ENCODE results near the gene VIT.
"Not testable (repeated sequence)": the region's sequence is repeated elsewhere in the genome, so short reads cannot be mapped to it uniquely, and the experiment has no call there.

VIT gene

DNA sequence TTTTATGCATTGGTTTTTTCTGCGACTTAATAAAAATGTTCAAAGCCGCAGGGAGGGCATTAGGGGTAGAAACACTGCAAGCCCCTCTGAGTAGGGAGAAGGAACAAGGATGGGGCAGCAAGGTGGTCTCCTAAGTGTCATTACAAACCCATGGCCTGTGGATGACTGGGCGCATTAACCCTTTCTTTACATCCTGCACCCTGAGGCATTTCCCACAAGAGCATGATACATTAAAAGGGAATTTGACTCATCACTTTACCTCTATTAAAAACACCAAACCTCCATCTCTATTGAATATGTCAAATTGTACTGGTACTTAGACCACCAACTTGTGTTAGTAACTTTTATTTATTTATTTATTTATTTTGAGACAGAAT lies 112.5 kb downstream of the VIT start:
- FAIRE-seq: no peak

DNA sequence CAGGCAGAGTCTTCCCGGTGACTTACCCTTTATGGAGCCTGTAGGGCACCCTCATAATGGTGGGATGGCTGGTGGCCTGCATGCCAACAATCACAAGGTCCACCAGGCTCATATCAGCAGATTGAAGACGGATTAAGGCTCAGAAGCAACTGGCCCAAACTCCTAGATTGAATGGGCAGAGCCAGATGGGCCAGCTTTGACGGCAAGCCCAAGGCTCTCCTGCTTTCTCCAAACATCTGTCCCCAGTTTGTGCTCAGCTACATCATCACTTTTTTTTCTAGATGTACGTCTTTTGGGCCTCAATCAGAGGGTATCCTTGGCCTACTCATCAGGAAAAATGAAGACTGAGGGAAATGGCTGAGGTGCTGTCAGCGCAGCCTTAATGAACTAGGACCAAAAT lies 114.6 kb downstream of the VIT start:
- no peak for FAIRE-seq

DNA sequence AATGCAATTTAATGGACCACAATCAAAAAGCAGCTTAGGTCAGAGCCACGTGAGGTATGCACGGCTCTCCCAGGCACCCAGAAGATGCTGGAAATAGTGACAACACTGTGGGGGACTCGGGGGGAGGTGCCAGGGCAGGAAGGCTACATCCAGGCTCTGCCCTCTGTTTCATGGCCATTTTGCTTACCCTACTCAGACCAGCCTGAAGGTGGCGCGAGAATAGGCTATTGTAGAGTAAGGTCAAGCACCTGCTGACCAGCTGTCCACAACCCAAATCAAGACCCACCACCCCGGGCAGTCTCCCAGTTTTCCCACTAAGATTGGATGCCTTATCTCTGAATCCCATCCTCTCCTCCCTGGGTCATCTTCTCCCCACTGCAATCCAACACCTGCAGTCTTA lies 115.7 kb downstream of the VIT start:
- no peak for FAIRE-seq

DNA sequence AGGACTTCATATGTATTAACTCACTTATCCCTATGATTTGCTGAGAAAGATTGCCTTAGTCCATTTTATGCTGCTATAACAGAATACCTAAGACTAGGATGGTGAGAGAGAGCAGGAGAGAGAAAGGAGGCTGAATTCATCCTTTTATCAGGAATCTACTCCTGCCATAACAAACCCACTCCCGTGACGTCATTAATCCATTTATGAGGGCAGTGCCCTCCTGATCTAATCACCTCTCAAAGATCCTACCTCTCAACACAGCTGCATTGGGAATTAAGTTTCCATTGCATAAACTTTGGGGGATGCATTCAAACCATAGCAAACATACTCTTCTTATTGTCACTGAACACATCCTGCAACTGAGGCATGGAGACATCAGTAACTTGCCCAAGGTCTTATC lies 122.0 kb downstream of the VIT start:
- no peak for FAIRE-seq

DNA sequence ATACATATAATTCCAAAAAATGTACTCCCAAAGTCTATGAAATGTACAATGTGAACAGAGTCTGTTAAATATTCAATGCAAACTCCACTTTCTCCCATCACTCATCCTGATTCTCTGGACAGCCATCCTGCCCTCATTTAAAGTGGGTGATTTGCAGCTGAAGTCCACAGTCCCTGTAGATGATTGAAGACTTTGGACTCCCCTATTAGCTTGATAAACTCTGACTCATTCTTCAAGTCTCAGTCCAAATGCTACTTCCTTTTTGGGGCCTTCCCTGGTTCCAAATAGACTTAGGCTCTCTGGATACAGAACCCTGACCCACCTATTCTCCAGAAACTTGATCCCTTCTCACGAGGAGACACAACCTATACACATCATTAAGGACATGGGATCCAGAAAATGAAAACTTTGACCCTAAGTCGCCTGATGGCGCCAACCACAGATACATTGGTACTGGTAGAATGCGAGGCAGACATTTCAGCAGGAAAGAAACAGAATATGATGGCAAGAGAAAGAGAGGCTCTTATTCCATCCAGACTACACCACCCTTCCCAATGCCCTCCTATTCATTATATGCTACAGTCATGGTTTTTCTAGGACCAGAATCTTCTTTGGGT lies 122.7 kb downstream of the VIT start:
- no peak for FAIRE-seq

DNA sequence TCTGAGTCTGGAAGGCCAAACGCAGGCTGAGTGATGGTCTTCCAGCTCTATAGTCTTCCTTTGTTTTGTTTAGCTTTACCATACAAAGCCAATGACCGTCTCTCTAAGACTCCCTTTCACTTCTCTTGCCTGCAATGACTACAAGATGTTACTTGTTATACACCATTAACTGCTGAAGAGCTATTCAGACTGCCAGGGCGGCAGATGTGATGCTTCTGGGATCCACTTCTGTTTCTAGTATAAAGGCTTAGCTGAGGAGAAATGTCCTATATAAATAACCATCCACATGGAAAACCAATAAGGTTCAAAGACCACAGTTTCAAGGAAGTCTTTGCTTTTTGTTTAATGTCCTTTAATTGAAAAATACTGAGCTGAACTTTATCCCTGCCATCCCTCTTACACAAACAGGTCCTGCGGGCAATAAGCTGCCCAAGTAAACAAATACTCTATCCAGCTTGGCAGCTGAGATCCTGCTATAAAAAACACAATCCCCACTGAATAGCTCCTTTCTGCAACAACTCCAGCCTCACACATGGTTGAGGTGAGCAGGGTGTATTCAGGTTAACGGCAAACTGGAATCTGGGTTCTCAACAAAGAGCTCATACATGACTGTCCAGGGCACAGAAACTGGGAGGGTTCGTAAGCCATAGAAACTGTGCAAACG lies 124.6 kb downstream of the VIT start:
- FAIRE-seq: no peak

DNA sequence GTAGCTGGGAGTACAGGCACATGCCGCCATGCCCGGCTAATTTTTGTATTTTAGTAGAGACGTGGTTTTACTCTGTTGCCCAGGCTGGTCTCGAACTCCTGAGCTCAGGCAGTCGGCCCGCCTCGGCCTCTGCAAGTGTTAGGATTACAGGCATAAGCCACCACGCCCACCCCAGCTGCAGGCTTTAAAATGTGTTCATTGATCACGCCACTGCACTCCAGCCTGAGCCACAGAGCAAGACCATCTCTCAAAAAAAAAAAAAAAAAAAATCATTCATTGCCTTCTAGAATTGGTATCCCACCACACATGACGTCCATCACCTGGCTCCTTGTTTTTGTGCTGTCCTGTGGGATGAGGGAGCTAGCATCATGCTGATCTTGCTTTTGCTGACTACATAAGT lies 127.4 kb downstream of the VIT start:
- FAIRE-seq: no peak

DNA sequence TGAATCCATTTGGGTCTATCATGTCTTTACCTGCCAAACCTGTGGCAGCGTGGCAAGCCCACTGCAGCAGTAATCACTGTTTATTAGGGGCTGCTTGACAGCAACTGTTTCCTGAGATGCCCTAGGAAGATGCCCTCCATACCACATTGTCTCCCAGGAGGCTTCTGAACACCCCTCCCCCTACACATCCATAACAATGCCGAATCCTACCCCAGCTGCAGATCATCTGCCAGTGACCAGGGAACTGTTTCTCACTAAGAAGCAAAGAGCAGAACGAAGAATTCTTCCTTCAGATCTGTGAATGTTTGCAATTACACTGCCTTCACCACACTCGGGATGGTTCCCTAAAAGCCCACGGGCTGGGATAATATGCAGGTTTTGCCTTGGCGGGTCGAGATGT lies 127.8 kb downstream of the VIT start:
- no peak for FAIRE-seq

DNA sequence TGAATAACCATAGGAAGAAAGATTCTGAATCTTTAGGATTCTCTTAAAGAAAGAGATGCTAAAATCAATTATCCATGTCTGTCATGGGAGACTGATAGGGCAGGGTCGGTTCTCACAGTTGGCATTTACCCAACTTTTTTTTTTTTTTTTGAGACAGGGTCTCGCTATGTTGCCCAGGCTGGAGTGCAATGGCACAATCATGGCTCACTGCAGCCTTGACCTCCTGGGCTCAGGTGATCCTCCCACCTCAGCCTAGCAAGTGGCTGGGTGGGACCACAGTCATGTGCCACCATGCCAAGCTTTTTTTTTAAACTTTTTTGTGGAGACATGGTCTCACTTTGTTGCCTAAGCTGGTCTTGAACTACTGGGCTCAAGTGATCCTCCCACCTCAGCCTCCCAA lies 128.2 kb downstream of the VIT start:
- not testable (repeated sequence) for FAIRE-seq

DNA sequence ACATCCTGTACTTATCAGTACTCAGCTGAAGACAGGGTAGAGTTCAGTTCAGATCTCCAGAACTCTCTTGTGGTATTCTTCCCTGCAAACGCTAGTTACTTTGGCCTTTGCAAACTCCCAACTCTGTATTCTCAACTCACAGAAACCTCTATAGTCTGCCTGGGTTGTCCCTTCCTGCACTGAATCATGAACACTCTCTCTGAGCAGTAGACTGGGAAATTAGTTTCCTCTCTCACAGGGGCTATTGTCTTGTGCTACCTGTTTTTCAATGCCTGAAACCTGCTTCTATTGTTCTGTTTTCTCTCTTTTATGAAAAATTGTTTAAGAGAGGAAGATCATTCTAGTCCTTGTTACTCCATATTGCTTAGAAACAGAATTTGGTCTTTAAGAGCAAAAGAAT lies 134.7 kb downstream of the VIT start:
- no peak for FAIRE-seq

DNA sequence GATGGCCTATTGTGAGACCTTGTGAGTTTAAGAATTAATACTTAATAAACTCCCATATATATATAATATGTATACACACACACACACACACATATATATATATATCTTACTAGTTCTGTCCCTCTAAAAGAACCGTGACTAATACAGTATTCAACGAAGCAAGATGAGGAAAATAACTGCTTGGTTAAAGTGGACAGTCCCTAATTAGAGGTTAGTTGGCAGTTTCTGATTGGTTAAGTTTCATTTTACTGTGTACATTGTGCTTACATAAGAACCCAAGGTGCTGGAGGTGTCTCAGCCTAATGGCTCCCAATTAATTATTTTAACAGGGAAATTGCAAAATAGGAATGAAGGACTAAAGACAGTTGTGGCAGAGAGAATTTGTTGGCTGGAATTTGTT lies 137.7 kb downstream of the VIT start:
- FAIRE-seq: no peak

DNA sequence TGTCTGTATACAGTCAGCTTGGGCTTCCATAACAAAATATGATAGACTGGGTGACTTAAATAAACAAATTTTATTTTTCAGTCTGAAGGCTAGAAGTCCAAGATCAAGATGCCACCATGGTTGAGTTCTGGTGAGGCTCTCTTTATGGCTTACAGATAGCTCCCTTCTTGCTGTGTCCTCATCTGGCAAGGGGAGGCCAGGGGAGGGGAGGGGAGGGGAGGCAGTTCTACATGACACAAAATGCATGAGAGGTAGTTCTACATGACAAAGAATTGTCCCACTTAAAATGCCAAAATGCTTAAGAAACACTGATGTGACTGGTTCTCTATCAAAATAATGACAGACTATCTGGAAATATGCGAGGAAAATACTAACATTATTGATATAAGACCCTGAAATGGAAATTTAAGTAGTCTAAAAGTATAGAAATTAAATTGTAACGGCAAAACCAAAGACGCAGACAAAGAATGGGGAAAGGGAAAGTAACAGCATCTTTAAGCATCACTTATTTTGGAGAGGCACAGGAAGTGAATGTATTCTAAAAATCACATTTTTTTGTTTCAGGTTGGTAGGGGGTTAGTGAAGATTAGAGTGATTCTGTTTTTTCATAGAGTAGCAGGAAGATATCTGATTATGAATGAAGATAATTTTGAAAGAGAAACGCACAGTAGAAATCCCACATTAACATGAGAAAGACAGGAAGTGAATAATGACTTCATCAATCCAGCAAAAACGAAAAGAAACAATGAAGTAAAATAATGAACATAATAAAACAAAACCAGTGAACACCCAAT lies 138.4 kb downstream of the VIT start:
- no peak for FAIRE-seq

DNA sequence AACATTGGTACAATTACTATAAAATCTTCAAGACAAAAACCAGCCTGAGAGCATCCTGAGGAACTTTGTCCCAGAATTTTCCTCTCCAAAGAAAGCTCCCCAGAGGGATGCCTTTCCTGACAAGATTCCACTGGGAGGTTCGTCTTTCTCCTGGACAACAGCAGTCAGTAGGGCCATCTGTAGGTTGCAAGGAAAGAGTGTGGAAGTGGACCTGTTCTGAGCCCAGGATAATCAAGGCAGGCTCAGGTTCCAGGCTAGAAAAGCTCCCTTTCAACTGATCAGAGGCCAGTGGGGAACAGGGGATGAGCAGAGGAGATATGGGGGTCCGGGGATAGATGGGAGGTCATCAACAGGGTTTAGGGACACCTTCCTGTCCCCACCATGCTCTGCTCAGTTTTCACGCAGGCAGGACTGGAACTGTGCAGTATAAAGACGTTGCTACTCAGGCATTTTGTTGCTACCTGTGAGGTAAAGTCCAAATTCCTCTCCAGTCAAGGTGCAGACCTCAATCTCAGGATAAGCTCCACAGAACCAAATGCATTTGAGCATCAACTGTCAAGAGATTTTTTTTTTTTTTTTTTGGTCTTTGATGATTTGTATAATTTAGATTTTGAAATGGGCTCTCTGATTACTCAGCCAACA lies 143.6 kb downstream of the VIT start:
- no peak for FAIRE-seq

DNA sequence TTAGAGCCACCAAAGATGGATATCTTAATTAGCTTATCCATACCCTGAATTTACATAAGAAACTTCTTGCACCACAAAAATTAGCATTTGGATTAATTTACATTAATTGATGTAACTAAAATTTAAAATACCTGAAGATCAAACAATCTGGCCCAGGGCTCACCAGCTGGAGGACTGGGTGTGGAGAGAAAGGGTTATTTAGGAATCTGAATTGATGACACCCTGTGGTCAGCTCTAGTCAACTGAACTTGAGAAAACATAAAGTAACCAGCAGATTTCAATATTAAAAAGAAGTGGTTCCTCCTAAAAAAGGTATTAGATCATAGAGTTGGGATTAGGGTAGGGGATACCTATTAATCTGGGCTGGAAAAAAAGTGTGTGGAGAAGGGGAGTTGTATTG lies 147.3 kb downstream of the VIT start:
- no peak for FAIRE-seq

DNA sequence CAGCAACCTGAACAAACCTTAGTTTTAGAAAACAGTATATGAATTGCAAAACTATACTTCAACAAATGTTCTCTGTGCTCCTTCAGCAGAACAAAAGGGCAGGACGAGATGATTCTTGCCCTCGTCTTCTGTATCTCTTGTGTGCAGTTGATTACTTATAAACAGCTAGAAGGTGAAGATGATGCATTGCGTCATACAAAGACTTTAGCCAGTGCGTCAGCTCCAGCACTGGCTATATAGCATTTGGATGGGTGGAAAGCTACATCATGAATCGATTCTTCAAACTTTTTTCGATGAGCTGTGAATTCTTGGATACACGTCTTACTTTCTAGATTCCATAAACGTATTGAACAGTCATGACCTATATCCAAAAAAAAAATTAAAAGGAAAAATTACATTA lies 152.8 kb downstream of the VIT start:
- FAIRE-seq: no peak

DNA sequence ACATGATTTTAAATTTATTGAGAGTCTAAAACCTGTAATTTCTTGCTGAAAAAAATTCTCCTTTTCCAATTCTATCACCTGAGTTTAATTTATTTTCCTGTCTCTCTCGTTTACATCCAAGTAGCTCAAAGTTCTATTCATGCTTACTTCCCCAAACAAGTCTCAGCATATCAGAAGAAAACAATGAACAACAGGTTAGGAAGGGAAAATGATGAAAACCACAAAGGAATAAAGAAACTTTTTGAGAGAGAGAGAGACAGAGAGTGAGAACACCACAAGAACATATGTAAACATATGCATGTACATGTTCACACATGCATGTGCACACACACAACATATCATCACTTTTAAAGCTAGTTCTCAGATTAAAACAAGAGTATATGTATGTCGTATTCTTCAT lies 157.7 kb downstream of the VIT start:
- FAIRE-seq: no peak

DNA sequence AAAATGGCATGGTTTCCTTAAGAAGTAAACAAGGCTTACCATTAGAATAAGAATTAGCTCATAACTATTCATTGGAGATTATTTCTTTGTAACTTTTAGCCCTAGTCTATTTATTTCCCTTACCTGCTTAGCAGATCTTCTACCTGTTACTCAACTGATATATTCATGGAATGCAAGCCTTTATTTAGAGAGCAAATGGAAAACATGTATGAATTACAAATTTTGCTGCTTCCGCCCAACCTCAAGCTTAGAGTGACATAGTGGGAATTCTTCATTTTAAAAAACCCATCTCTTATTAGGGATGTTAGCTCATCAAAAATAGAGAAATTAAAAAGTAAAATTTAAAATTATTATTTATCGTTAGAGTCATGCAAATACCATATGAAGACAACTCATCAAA lies 158.9 kb downstream of the VIT start:
- FAIRE-seq: no peak

DNA sequence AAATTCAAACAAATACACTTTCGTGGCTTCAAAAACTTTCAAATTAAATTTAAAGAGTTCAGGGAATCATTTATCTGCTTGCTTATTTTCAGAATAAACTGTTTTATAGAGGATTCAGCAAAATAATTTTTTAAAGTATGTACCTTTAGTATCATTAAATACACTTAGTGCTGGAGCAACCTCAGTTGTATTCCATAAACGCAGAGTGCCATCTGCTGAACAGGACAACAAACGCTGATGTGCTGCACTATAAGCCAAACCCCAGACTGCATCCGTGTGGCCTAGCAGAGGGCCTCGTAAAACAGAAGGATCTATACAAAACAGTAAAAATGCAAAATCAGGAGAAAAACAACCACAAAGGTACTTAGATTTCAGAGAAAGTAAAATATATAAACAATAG lies 161.2 kb downstream of the VIT start:
- FAIRE-seq: no peak

DNA sequence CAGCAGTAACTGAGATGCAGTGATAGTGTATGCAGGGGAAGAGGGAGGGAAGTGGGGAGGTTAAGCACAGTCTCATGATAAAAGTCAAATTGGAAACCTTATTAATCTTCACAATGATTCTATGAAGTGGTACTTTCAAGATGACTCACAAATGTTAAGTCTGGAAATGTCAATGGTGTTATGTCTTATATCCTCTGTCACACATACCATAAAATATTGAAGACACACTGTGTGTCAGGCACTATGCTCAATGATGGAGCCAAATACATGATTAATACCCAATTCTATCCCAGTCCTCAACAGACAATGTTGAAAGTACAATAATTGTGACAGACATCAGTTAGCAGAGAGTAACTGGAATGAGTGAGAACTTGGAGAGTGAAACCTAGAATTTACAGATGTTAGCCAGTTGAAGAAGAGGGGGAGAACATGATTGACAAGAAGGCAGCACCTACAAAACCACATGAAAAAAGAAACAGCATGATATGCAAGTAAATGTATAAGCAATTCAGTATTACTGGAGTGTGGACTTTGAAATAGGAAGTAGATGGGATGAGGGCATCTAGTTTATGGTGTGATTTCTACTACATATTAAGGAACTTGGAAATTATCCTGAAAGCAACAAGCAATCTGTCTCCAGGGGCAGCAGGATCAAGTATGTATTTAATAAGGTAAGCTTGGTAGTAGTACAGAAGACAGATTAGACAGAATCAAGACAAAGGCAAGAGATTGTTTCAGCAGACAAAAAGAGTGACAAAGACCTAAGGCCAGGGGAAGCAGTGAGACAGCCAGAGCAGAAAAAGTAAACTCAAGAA lies 162.3 kb downstream of the VIT start:
- no peak for FAIRE-seq

DNA sequence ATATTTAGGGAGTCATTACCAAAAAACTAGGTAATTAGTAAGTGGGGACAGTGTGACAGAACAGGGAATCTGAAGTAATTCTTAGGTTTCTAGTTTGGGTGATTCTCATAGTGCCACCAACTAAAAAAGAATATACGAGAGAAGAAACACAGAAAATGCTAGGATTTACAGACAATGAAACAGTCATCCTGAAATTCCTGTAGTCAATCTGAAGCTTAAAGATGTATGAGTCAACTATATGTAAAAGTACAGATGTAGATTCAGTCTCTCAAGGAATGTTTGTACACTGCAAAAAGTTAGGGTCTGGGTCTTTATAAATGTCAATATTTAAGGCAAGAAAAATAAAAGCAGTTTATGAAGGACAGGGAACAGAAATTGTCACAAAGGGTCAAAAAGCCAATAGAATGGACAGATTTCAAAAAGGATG lies 162.9 kb downstream of the VIT start:
- FAIRE-seq: no peak

DNA sequence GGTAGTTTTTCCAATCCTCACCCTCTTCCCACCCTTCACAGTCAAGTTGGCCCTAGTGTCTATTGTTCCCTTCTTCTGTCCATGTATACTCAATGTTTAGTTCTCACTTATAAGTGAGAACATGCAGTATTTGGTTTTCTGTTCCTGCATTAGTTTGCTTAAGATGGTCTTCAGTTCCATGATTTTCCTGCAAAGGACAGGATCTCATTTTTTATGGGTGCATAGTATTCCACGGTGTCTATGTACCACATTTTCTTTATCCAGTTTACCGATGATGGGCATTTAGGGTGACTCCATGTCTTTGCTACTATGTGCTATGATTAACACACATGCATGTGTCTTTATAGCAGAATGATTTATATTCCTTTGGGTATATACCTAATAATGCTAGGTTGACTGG lies 165.4 kb downstream of the VIT start:
- FAIRE-seq: no peak

Measured in G401.6 (cell line).